ENCODE results near the gene PSKH1. TPM values are rescaled to one million over a fixed set of nuclear protein-coding genes. Genes with fewer than 3 reads are reported as not detected.

Gene PSKH1
- total and polyA plus RNA-seq, 10 donors = 5.0 to 31.3 (median 20.5) TPM

DNA sequence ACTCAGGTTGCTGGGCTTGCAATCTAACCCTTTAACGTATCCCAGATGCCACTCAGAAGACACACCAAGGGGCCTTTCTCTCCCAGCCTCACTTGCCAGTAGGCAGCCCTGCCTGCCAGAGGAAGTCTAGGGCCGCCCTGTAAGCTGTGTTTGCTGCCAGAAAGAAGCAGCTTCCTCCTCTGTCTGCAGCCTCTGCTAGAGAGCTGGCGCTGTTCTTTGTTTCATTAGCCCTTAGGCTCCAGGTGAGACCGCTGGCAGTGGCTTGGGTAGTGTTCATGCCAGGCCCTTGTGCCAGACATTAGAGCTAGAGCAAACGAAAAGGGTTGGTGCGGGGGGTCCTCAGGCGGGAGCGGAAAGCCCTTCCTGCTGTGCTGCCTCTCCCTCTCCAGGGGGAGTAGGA is 29.7 kb downstream of the PSKH1 start:
- Histone ChIP-seq H3K9me3 (no peaks in the 10 kb centered on the region), H3K27ac (no peak overlapping the region), H3K4me3 (no peak overlapping the region), H3K27me3 (replicated peaks in 1 of 7) (no peaks in the 10 kb centered on the region), H3K36me3 (peaks cover 0 to 94% (median 10%) of the 10 kb centered on the region in 6 donors), H3K4me1 (peaks cover 5 to 47% (median 24%) of the 10 kb centered on the region in 6 donors)
- WGBS, 5 donors = 78 to 91% (median 86%) methylated on average over 4 to 8 of the region's 8 CpGs
- no peak for TF ChIP-seq POLR2AphosphoS5 (IDR thresholded peaks at IDR 0.05)
- intact Hi-C loops (cut with DNase I; ENCODE audit: low total_unique reads) = loop anchor here (10.0 kb wide), 1 partner anchor 248 kb away; no protein-coding TSS in a partner anchor
- DNase-seq = no peak

GRCh38 chr16:67923414-67924116 is 30.5 kb downstream of the PSKH1 start:
- no peak overlapping the region for H3K4me3 ChIP-seq
- TF ChIP-seq POLR2A (IDR thresholded peaks at IDR 0.05) (no peak), POLR2AphosphoS5 (IDR thresholded peaks at IDR 0.05) (no peak)
- TF ChIP-seq, protein P1, sequence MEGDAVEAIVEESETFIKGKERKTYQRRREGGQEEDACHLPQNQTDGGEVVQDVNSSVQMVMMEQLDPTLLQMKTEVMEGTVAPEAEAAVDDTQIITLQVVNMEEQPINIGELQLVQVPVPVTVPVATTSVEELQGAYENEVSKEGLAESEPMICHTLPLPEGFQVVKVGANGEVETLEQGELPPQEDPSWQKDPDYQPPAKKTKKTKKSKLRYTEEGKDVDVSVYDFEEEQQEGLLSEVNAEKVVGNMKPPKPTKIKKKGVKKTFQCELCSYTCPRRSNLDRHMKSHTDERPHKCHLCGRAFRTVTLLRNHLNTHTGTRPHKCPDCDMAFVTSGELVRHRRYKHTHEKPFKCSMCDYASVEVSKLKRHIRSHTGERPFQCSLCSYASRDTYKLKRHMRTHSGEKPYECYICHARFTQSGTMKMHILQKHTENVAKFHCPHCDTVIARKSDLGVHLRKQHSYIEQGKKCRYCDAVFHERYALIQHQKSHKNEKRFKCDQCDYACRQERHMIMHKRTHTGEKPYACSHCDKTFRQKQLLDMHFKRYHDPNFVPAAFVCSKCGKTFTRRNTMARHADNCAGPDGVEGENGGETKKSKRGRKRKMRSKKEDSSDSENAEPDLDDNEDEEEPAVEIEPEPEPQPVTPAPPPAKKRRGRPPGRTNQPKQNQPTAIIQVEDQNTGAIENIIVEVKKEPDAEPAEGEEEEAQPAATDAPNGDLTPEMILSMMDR (IDR thresholded peaks at IDR 0.05 in 8 of 11, conservative IDR thresholded peaks at IDR 0.05 in 3 of 11) = no peak
- H3K9me3 ChIP-seq = no peaks in the 10 kb centered on the region
- H3K27ac ChIP-seq = no peak overlapping the region
- no peak for DNase-seq
- intact Hi-C loops (cut with DNase I; ENCODE audit: low total_unique reads) = loop anchor here (10.0 kb wide), 1 partner anchor 249 kb away; no protein-coding TSS in a partner anchor
- no peaks in the 10 kb centered on the region for H3K27me3 ChIP-seq (replicated peaks in 1 of 7)
- H3K36me3 ChIP-seq = peaks cover 0 to 94% (median 15%) of the 10 kb centered on the region in 6 donors
- H3K4me1 ChIP-seq = peaks cover 8 to 54% (median 29%) of the 10 kb centered on the region in 6 donors
- 85 to 92% (median 90%) methylated on average over 9 to 10 of the region's 10 CpGs for WGBS, 5 donors

GRCh38 chr16:67924140-67924906 is 31.3 kb downstream of the PSKH1 start:
- TF ChIP-seq POLR2AphosphoS5 (IDR thresholded peaks at IDR 0.05) (no peak), POLR2A (IDR thresholded peaks at IDR 0.05) (no peak)
- TF ChIP-seq, protein P1 (IDR thresholded peaks at IDR 0.05 in 8 of 11, conservative IDR thresholded peaks at IDR 0.05 in 3 of 11) = no peak
- H3K4me3 ChIP-seq = no peak overlapping the region
- H3K36me3 ChIP-seq = peaks cover 0 to 94% (median 20%) of the 10 kb centered on the region in 6 donors
- no peaks in the 10 kb centered on the region for H3K27me3 ChIP-seq (replicated peaks in 1 of 7)
- H3K4me1 ChIP-seq = peaks cover 8 to 60% (median 28%) of the 10 kb centered on the region in 6 donors
- intact Hi-C loops (cut with DNase I; ENCODE audit: low total_unique reads) = loop anchor here (10.0 kb wide), 1 partner anchor 250 kb away; no protein-coding TSS in a partner anchor
- WGBS, 5 donors = 87 to 98% (median 96%) methylated on average over 8 to 10 of the region's 10 CpGs
- H3K9me3 ChIP-seq = no peaks in the 10 kb centered on the region
- H3K27ac ChIP-seq = no peak overlapping the region
- DNase-seq = no peak

GRCh38 chr16:67926181-67926750 is 33.2 kb downstream of the PSKH1 start:
- peak; percentile 77 for DNase-seq
- peaks cover 8 to 54% (median 26%) of the 10 kb centered on the region in 6 donors for H3K4me1 ChIP-seq
- intact Hi-C loops (cut with DNase I; ENCODE audit: low total_unique reads) = loop anchor here (10.0 kb wide), 1 partner anchor 251 kb away; no protein-coding TSS in a partner anchor
- peak overlapping the region in 5 of 8 donors; percentile 32 to 72 (median 44) for H3K27ac ChIP-seq
- 46 to 67% (median 65%) methylated on average over 10 to 13 of the region's 13 CpGs for WGBS, 5 donors
- H3K9me3 ChIP-seq = no peaks in the 10 kb centered on the region
- peak in 1 of 3 donors; percentile 42 for TF ChIP-seq POLR2AphosphoS5 (IDR thresholded peaks at IDR 0.05)
- TF ChIP-seq, protein P1 (IDR thresholded peaks at IDR 0.05 in 8 of 11, conservative IDR thresholded peaks at IDR 0.05 in 3 of 11) = no peak
- no peaks in the 10 kb centered on the region for H3K27me3 ChIP-seq (replicated peaks in 1 of 7)
- no peak overlapping the region for H3K4me3 ChIP-seq
- H3K36me3 ChIP-seq = peaks cover 0 to 96% (median 32%) of the 10 kb centered on the region in 6 donors
